Hematopoietic multipotent progenitor cell treated with erythropoietin and hydrocortisone succinate and interleukin-3 and kit ligand, for 6 days (in vitro differentiated cells): ENCODE results near the gene SNAP47.

Experiments
- DNase-seq: peaks from one replicate; pipeline ENCODE4 v3.0.0-alpha.2; 2015

Gene SNAP47

GRCh38 chr1:227732586-227733308 lies 2.5 kb upstream of the SNAP47 start:
- DNase-seq, result no peak

GRCh38 chr1:227733309-227733705 lies 1.9 kb upstream of the SNAP47 start:
- DNase-seq, result no peak

GRCh38 chr1:227733751-227734545 lies 1.3 kb upstream of the SNAP47 start:
- no peak for DNase-seq

DNA sequence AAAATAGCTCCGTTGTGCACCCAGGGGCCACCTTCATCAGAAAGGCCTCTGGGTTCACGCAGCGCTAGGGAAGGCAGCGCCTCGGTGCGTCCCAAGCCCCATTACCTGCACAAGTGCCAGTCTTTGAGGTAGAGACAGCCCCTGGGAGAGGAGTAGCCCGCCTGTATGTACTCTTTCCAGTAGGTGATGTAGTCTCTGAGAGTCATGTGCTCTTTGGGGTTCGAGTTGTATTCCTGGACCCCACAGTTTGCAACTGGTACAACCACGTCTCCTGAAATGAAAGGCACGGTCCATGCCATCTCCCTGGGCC lies 734 bp upstream of the SNAP47 start:
- no peak for DNase-seq

DNA sequence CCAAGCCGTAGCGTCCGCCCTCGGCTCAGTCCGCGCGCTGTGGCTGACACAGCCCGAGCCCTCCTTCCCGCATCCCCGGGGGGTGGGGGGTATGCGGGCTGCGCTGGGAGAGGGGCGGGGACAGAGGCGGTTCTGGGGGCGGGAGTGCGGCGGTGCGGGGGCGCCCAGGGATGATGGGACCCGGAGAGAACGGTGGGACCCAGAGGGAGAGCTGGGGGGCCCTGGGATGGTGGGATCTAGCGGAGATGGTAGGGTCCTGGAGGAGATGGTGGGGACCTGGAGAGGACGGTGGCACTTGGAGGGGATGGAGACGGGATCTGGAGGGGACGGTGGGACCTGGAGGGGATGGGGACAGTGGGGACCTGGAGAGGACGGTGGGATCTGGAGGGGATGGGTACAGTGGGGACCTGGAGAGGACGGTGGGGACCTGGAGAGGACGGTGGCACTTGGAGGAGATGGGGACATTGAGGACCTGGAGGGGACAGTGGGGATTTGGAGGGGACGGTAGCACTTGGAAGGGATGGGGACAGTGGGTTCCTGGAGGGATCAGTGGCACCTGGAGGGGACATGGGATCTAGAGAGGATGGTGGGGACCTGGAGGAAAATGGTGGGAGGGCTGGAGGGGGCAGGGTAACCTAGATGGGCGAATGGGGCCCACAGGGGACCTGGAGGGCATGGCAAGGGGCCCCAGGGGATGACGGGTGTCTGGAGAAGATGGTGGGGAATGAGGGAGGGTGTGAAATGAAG lies 477 bp downstream of the SNAP47 start:
- DNase-seq, result no peak

DNA sequence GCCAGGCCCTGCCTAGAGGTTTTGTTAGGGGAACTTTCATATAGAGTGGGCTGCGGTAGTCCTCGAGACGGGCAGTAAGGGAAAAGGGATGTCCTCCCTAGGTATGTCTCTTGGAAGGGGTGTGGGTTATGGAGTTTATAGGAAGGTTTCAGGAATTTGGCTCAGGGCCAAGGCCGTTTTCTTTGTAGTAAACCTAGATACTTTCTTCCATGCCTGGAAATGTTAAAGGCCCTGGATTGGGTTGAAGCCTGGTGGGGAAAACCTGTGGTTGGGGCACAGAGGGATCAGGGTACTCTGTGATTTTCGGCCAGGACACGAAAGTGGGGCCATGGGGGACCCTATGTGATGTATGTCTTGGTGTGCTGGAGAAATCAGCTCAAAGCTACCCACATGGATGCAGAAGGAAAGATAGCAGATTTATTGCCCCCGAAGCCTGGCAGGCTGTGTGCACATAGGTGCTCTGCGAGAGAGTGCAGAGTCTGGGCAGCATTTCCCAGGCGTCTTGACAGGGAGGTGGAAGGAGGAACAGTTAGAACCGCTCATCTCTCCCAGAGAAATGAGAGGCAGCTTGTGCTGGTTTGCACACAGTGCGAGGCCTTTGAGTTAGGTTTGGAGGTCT lies 1.7 kb downstream of the SNAP47 start:
- DNase-seq, result no peak

DNA sequence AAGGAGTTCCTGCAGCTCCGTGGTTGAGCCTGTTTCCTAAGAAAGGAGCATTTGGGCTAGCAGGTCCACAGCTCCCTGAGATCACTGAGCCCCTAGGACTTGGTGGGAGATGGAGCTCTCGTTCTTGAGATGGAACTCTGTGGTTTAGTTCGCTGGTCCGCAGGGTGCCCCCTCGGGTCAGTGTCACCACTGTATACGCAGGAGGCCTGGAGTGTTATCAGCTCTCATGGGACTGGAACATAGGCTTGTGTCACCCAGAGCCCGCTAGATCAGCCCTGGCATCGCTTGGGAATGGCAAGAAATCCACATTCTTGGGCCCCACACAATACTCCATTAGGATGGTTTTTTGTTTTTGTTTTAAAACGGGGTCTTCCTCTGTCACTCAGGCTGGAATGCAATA lies 3.6 kb downstream of the SNAP47 start:
- no peak for DNase-seq

DNA sequence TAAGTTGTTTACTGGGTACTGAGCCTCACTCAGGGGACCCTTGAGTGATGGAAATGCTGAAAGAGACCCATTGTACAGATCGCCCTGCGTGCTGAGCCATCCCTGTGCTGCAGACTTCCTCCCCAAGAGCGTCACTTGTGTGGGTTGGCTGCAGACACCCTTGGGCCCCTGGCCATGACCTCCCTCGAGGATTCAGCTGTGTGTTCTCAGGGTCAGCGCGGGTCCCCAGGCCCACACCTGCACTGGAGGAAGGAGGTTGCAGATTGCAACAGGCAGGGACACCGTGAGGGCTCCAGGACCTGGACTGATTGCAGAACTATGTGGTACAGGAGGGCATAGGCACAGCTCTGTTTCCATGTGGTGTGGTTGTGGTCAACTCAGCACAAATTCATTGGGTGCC lies 4.4 kb downstream of the SNAP47 start:
- no peak for DNase-seq

DNA sequence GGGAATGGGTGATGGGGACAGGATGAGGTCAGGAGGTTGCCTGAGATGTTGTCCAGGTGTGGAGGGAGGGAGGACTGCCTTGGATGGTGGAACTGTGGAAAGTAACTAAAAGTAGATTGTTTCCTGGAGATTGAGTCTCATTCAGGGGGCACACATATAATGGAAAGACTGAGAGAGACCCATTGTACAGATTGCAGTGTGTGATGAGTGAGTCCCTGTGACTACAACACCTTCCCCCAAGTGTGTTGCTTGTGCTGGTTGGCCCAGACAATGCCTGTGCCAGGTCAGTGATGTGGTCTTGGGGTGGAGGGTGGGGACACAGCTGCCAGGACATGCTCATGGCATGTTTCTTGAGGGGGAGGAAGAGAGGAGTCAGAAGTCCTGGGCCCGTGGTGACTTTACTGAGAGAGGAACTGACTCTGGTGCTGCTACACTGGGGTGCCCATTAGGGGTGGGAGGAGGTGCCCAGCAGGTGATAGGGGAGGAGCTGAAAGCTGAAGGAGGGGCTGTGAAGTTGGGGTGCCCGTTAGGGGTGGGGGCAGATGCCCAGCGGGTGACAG lies 5.2 kb downstream of the SNAP47 start:
- DNase-seq, result no peak

- DNase-seq, result no peak
Measured at GRCh38 chr1:227741166-227741870, 6.1 kb downstream of the SNAP47 start.

DNA sequence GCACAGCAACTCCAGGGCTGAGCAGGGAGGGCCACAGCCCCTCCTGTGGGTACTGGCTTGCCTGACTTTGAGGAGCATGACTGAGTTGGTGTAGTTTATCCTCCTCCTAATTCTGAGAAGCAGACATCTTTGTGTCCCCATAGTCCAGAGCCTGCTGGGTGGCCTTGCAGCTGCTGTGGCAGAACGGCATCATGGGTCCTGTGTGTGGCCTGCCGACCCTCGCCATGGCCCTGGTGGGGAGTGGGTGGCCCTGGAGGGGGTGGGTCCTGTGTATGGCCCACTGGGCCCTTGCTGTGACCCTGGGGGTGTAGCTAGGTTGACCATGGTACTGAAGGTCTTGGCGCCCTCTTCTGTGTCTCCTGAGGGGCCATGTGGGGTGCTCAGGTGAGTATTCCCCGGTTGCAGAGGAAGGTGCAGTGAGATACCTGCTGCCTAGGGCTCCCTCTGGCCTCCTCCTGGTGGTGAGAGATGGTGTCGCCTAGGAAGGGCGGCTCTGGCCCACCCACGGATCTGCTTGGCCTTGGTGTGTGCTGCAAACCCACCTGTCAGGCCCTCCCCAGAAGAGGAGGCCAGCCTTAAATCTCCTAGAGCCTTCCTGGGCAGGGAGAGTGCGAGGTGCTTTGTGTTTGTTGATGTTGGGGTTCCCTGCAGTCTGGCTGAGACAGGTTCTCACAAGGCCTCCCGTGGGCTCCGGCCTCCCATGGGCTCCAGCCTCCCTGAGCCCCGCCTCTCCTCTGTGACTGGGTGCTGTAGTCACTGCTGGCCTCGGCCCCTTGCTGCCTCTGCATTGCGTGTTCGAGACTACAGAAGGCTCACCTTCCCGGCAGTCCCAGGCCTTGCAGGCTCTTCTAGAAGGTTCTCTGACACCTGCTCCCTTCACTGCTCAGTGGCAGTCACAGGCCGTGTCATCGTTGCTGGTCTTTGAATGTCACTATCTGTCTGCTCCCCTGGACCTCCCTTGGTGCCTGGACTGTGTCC lies 7.8 kb downstream of the SNAP47 start:
- no peak for DNase-seq

DNA sequence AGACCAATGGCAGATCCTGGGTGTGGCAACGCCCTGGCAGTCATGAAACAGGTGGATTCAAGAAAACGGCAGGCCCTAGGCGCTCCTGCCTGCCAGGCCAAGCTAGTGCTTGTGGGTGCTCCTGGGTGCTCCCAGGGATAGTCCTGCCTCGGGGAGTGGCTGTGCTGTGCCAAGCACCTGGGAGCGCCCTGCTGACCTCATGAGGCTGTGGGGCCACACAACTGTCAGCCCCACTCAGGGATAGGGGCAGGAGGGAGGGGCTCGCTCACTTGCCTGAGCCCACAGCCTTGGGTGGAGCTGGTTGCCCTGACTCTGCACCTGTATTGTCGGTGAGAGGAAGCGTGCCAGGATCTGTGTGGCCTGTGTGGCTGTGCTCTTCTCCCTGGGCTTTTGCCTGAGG lies 9.4 kb downstream of the SNAP47 start:
- DNase-seq, result no peak

GRCh38 chr1:227745568-227746265 lies 10.5 kb downstream of the SNAP47 start:
- DNase-seq, result no peak

DNA sequence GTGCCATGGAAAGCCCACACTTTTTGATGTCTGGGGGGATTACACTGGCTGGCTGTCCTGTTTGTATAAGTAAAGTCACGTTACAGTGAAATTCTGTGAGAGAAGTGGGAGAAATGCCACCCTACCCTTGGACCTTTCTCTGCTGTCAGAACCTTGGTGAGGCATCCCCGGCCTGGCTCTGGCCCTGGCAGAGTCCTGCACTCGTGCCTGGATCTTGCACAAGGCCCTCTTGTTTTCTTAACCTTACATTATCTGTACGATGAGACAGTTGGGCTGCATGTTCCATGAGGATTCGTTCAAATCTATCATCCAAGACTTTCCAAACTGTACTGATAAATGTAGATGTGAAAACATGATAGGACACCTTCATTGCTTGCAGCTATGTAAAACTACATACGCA lies 11.4 kb downstream of the SNAP47 start:
- no peak for DNase-seq

DNA sequence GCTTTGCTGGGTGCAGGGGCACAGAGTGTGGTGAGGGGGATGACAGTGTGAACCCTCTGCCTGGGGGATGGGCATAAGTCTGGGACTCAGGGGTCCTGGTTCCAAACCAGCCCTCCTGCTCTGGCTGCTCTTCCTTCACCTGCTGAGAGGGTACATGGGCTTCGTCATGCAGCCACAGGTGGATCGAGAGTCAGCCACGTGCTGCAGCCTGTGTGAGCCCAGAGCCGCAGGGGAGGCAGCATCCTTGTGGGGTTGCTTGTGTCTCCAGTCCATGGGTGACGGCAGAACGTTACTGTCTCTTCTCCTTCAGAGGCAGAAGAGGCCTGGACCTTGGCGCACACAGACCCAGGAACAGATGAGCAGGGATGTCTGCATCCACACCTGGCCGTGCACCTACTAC lies 12.1 kb downstream of the SNAP47 start:
- DNase-seq, result no peak

DNA sequence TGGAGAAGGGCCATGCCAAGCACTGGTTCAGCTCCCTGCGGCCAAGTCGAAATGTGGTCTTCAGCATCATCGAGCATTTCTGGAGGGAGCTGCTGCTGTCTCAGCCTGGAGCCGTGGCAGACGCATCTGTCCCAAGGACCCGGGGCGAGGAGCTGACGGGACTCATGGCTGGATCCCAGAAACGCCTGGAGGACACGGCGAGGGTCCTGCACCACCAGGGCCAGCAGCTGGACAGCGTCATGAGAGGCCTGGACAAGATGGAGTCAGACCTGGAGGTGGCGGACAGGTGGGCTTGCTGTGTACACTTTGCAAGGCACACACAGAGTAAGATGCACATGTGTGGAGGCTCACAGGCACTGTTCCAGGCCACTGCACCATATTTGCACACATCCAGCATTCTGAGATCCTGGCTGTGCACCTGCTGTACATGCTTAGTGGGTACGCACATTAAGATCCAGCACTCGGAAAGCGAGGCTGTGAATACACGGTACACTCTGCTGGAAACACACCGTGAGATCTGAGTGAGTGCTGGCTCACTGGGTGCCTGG lies 12.8 kb downstream of the SNAP47 start:
- no peak for DNase-seq

DNA sequence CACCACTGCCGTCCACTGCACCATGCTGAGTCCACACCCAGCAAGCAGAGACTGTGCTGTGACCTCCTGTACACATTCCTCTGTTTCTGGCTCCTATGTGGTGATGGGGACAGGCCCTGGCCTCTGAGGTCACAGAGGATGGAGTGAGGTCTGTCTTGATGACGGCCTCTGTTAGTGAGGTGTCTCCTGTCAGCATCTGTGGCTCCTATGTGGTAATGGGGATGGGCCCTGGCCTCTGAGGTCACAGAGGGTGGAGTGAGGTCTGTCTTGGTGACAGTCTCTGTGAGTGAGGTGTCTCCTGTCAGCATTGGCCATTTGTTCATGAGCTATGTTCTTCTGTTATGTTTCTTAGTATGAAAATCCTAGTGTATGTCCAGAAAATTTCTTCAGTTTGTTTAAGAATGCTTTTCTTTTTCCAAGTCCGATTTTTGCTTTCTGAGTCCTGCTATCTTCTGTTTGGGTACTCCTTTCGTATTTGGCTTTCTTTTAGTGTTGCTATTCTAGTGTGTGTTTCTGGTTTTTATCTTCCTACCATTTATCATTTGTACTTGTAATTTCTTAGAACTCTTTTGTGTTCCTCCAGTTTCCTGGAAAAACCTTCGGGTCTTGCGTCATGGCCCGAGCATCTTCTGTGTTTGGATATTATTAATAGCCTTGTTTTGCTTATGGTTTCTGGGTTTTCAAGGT lies 13.4 kb downstream of the SNAP47 start:
- DNase-seq, result peak; percentile 85

DNA sequence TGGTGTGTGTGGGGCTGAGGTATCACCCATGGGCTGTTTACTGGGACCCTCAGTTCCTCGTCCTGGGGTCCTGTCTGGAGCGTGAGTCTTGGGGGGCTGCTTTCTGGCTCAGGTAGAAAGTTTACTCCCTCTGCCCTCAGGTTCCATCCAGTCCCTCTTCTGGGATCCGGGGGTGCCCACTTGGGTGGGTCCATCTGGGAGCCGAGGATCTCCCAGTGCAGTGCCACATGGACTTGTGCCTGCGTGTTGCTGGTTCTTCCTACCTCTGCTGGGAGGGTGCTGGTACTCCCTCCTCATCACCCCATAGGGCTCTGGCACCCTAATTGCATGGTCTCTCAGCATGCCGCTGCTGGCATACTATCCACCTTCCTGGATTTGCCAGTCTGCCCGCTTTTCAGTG lies 14.0 kb downstream of the SNAP47 start:
- no peak for DNase-seq

GRCh38 chr1:227749916-227750710 lies 14.9 kb downstream of the SNAP47 start:
- peak; percentile 62 for DNase-seq
